IMR-90 (cell line): ENCODE measurements around the gene ALCAM. TPM values are rescaled to one million over a fixed set of nuclear protein-coding genes. Genes with fewer than 3 reads are reported as not detected.

Experiments
- ATAC-seq: fragments of 200-7000 bp; cut with Tn5 transposase; 2 replicates; pipeline ENCODE4 v1.9.1; 2020; ENCODE audit warnings: low read depth, mild to moderate bottlenecking, moderate library complexity
- BruUV-seq: library from RNA; stranded (reverse); fragments of 400-500 nt; replicated peaks from 2 replicates; lab custom pipeline; 2021; lab: Mats Ljungman, UMichigan
- CTCF ChIA-PET: fragments of 300-600 bp; formaldehyde crosslinking; extraction: SDS; loops from one replicate; lab custom pipeline; 2021; ENCODE audit warnings: antibody characterized with exemption; lab: Yijun Ruan, JAX
- POLR2A ChIA-PET: fragments of 300-600 bp; sonication (Branson Sonifier 250); formaldehyde crosslinking; loops from one replicate; lab custom pipeline; 2022; ENCODE audit warnings: antibody characterized with exemption; ENCODE audit not compliant: unreplicated experiment; lab: Charles Lee
- DNase-seq: peaks from one replicate; pipeline ENCODE4 v3.0.0; 2013
- H2AFZ ChIP-seq: replicated peaks from 2 replicates; pipeline ENCODE3; 2013; ENCODE audit warnings: low read length, mild to moderate bottlenecking; ENCODE audit not compliant: poor library complexity
- H2AK5ac ChIP-seq: 2 replicates; pipeline ENCODE4 v1.6.1; 2013; ENCODE audit warnings: low read depth, low read length, inconsistent platforms
- H2AK9ac ChIP-seq: replicated peaks from 2 replicates; pipeline ENCODE3; 2013; ENCODE audit warnings: mild to moderate bottlenecking, low read depth, low read length, moderate library complexity; ENCODE audit not compliant: poor library complexity
- H2BK120ac ChIP-seq: 2 replicates; pipeline ENCODE4 v1.6.1; 2013; ENCODE audit warnings: low read depth, low read length, inconsistent platforms
- H2BK15ac ChIP-seq: 3 replicates; pipeline ENCODE4 v1.6.1; 2013; ENCODE audit warnings: low read depth, low read length, inconsistent platforms
- H2BK20ac ChIP-seq: 2 replicates; pipeline ENCODE4 v1.6.1; 2013; ENCODE audit warnings: low read depth, mild to moderate bottlenecking, inconsistent platforms, low read length, moderate library complexity
- H2BK5ac ChIP-seq: 2 replicates; pipeline ENCODE4 v1.6.1; 2013; ENCODE audit warnings: mild to moderate bottlenecking, low read depth, low read length, inconsistent platforms; ENCODE audit not compliant: poor library complexity, severe bottlenecking
- H3K14ac ChIP-seq: replicated peaks from 2 replicates; pipeline ENCODE4 v1.6.1; 2013; ENCODE audit warnings: low read depth, low read length, inconsistent platforms
- H3K18ac ChIP-seq: 2 replicates; pipeline ENCODE4 v1.6.1; 2013; ENCODE audit warnings: low read depth, low read length, control low read depth
- H3K23ac ChIP-seq: 2 replicates; pipeline ENCODE4 v1.6.1; 2013; ENCODE audit warnings: low read depth, low read length, inconsistent platforms
- H3K27ac ChIP-seq: 2 replicates; pipeline ENCODE4 v1.5.1; 2013; ENCODE audit warnings: mild to moderate bottlenecking, control low read depth, low read length; ENCODE audit not compliant: insufficient read depth
- H3K27me3 ChIP-seq: 2 replicates; pipeline ENCODE4 v1.6.1; 2013; ENCODE audit warnings: low read length; ENCODE audit not compliant: control insufficient read depth, insufficient read depth
- H3K36me3 ChIP-seq: 2 replicates; pipeline ENCODE4 v1.6.1; 2013; ENCODE audit warnings: low read length, mixed read lengths; ENCODE audit not compliant: control insufficient read depth, insufficient read depth
- H3K4ac ChIP-seq: 2 replicates; pipeline ENCODE4 v1.6.1; 2013; ENCODE audit warnings: low read depth, low read length, inconsistent platforms
- H3K4me1 ChIP-seq: 2 replicates; pipeline ENCODE4 v1.6.1; 2013; ENCODE audit warnings: low read length, mixed read lengths; ENCODE audit not compliant: control insufficient read depth, insufficient read depth
- H3K4me2 ChIP-seq: 2 replicates; pipeline ENCODE4 v1.6.1; 2013; ENCODE audit warnings: low read depth, mild to moderate bottlenecking, control low read depth, low read length, moderate library complexity
- H3K4me3 ChIP-seq: 2 replicates; pipeline ENCODE4 v1.5.1; 2013; ENCODE audit warnings: low read depth, mild to moderate bottlenecking, control low read depth, low read length, moderate library complexity; ENCODE audit not compliant: insufficient read depth
- H3K56ac ChIP-seq: 2 replicates; pipeline ENCODE4 v1.6.1; 2013; ENCODE audit warnings: low read length, inconsistent platforms; ENCODE audit not compliant: insufficient read depth; ENCODE audit errors: extremely low read depth
- H3K79me1 ChIP-seq, 2 experiments: 2 replicates each; pipeline ENCODE4 v1.6.1; 2013; ENCODE audit warnings: low read length in 2 of 2, inconsistent platforms in 1 of 2, low read depth in 1 of 2
- H3K9ac ChIP-seq: 2 replicates; pipeline ENCODE4 v1.6.1; 2013; ENCODE audit warnings: low read depth, low read length, control low read depth
- H3K9me1 ChIP-seq: 2 replicates; pipeline ENCODE4 v1.6.1; 2013; ENCODE audit warnings: low read length, inconsistent platforms; ENCODE audit not compliant: insufficient read depth
- H3K9me3 ChIP-seq: 2 replicates; pipeline ENCODE4 v1.6.1; 2013; ENCODE audit warnings: low read length; ENCODE audit not compliant: control insufficient read depth, insufficient read depth
- H4K20me1 ChIP-seq: 2 replicates; pipeline ENCODE4 v1.6.1; 2013; ENCODE audit warnings: low read length, inconsistent platforms; ENCODE audit not compliant: insufficient read depth
- H4K5ac ChIP-seq: 2 replicates; pipeline ENCODE4 v1.6.1; 2013; ENCODE audit warnings: mild to moderate bottlenecking, low read depth, low read length, control low read depth
- H4K8ac ChIP-seq, 2 experiments: 2 replicates each; pipeline ENCODE4 v1.6.1; 2013; ENCODE audit warnings: low read depth in 2 of 2, low read length in 2 of 2, control low read depth in 1 of 2, inconsistent platforms in 1 of 2
- H4K91ac ChIP-seq: 2 replicates; pipeline ENCODE4 v1.6.1; 2013; ENCODE audit warnings: low read depth, low read length, inconsistent platforms; ENCODE audit not compliant: insufficient read depth
- FOS ChIP-seq: fragments of 150-350 bp; IDR thresholded peaks from 2 replicates; pipeline ENCODE4 v1.6.1; 2016; ENCODE audit warnings: low read depth, low read length
- MAZ ChIP-seq: IDR thresholded peaks from 2 replicates; pipeline ENCODE4 v1.6.1; 2012; ENCODE audit warnings: low read depth, mild to moderate bottlenecking, low read length, improper control_type of control experiment, moderate library complexity, borderline replicate concordance
- RAD21 ChIP-seq: IDR thresholded peaks from 2 replicates; pipeline ENCODE4 v1.6.1; 2012; ENCODE audit warnings: low read length, improper control_type of control experiment
- WGBS, 2 experiments: methylation state at CpG; one replicate each; pipeline versions ENCODE4 v1.1.5 to v1.1.7; 2013; ENCODE audit warnings: missing lambda C conversion rate in 2 of 2; ENCODE audit not compliant: insufficient read length in 1 of 2; ENCODE audit errors: extremely low coverage in 2 of 2; 5-methylcytosine and 5-hydroxymethylcytosine counted together
- dilution Hi-C: fragments of 300-500 bp; cut with HindIII; formaldehyde crosslinking; loops from one replicate; pipeline ENCODE4 v1.14.3; 2018; ENCODE audit warnings: low sequenced_read_pairs; ENCODE audit not compliant: unreplicated experiment
- in situ Hi-C: fragments of 300-500 bp; cut with MboI; formaldehyde crosslinking; loops from 3 replicates; pipeline ENCODE4 v1.14.3; 2019; ENCODE audit warnings: low sequenced_read_pairs, inconsistent platforms, mixed read lengths
- intact Hi-C: fragments of 100-400 bp; cut with micrococcal nuclease; formaldehyde crosslinking; loops from 2 replicates; pipeline ENCODE4 v1.10.0; 2022
- polyA plus RNA-seq, 3 experiments: library from polyadenylated mRNA; depleted of rRNA; stranded (reverse); fragments of >200 nt; gene quantifications; 2 replicates each; pipeline ENCODE4 v1.2.3, GENCODE V29; 2012; ENCODE audit warnings: low replicate concordance in 1 of 3
- total RNA-seq: library from RNA; depleted of rRNA; stranded (reverse); fragments of >200 nt; gene quantifications from 2 replicates; pipeline ENCODE4 v1.2.3, GENCODE V29; 2012
- TF ChIP-seq, protein P1 (sequence below): fragments of 150-350 bp; IDR thresholded peaks from 2 replicates; pipeline ENCODE4 v1.6.1; 2017; ENCODE audit warnings: mild to moderate bottlenecking, antibody characterized with exemption, low read length, low read depth

The ALCAM gene
- total and polyA plus RNA-seq, 2 of the 4 experiments (the other 2 are of a cell fraction): 117 to 423 TPM

GRCh38 chr3:105353485-105354161 lies 13.1 kb upstream of the ALCAM start:
- in situ Hi-C loops (loop anchor here (25.0 kb wide), 1 partner anchor 441 kb away; no protein-coding TSS in a partner anchor), intact Hi-C loops (no loop called here), dilution Hi-C loops (no loop called here)
- Histone ChIP-seq H3K18ac (peak overlapping the region; percentile 23), H3K4me3 (peak overlapping the region; percentile 37), H3K4ac (peak overlapping the region; percentile 95), H2AK5ac (peak overlapping the region; percentile 88), H3K9me1 (peaks cover 10% of the 10 kb centered on the region; the same call in 1 of the 2 replicates), H3K36me3 (no peaks in the 10 kb centered on the region), H3K9me3 (no peaks in the 10 kb centered on the region), H3K23ac (peak overlapping the region; percentile 96), H3K4me2 (peak overlapping the region; percentile 69), H2BK15ac (peak overlapping the region; percentile 53), H3K4me1 (peaks cover 12% of the 10 kb centered on the region; the same call in 1 of the 2 replicates), H4K20me1 (no peaks in the 10 kb centered on the region), H3K14ac (peak overlapping the region; percentile 96), H2AFZ (peak overlapping the region; percentile 93), H2BK5ac (peak overlapping the region; percentile 81), H2BK20ac (peak overlapping the region; percentile 90), H3K27me3 (no peaks in the 10 kb centered on the region), H2AK9ac (peak overlapping the region; percentile 21), H3K79me1 (peaks cover 0 to 21% of the 10 kb centered on the region in 2 experiments; a peak in 2 of 4 replicates), H3K27ac (peak overlapping the region; percentile 71), H3K9ac (peak overlapping the region; percentile 41), H4K8ac (peak overlapping the region; percentile 97), H3K56ac (peak overlapping the region; percentile 79), H4K91ac (peak overlapping the region; percentile 99), H4K5ac (peak overlapping the region; percentile 62), H2BK120ac (peak overlapping the region; percentile 97)
- DNase-seq (peak; percentile 64), ATAC-seq (peak; percentile 84)
- no CpG with 5 or more reads among the region's 37 CpGs for WGBS, 2 experiments
- no TSS peak for BruUV-seq
- POLR2A ChIA-PET: interaction anchor here (0.5 to 1.0 kb wide), 2 partner anchors 49 to 599 kb away, joined by 3 read pairs; no protein-coding TSS in a partner anchor
- CTCF ChIA-PET: interaction anchor here (1.3 kb wide), 1 partner anchor 13 kb away, joined by 3 read pairs; the partner anchor contains the start of gene ALCAM
- peak; percentile 26; the same call in 1 of the 2 replicates for TF ChIP-seq MAZ
- TF ChIP-seq, protein P1, sequence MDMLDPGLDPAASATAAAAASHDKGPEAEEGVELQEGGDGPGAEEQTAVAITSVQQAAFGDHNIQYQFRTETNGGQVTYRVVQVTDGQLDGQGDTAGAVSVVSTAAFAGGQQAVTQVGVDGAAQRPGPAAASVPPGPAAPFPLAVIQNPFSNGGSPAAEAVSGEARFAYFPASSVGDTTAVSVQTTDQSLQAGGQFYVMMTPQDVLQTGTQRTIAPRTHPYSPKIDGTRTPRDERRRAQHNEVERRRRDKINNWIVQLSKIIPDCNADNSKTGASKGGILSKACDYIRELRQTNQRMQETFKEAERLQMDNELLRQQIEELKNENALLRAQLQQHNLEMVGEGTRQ: no peak
- peak; percentile 5; the same call in 1 of the 2 replicates for TF ChIP-seq FOS
- TF ChIP-seq RAD21: 0 out of 2 replicates have a peak, but pooled peaks have one; percentile 2
